GM18511 (cell line): ENCODE measurements around the gene FOXJ3.
"Not testable (repeated sequence)": the region's sequence is repeated elsewhere in the genome, so short reads cannot be mapped to it uniquely, and the experiment has no call there.

Experiments used
- ATAC-seq: cut with Tn5 transposase; IDR thresholded peaks from one replicate; pipeline ENCODE4 v1.9.1; 2021; ENCODE audit warnings: mild to moderate bottlenecking, moderate library complexity; ENCODE audit not compliant: unreplicated experiment

FOXJ3 gene

GRCh38 chr1:42259059-42259738, 75.8 kb downstream of the FOXJ3 start:
- ATAC-seq: peak; percentile 60

- peak; percentile 48 for ATAC-seq
Observed at GRCh38 chr1:42258218-42258617, 76.8 kb downstream of the FOXJ3 start.

GRCh38 chr1:42251042-42251441, 84.0 kb downstream of the FOXJ3 start:
- ATAC-seq: no peak

GRCh38 chr1:42250164-42250563, 84.9 kb downstream of the FOXJ3 start:
- ATAC-seq: no peak

- ATAC-seq: no peak
Observed at GRCh38 chr1:42240966-42241755, 93.9 kb downstream of the FOXJ3 start.

GRCh38 chr1:42239555-42239954, 95.5 kb downstream of the FOXJ3 start:
- no peak for ATAC-seq

GRCh38 chr1:42239041-42239440, 96.0 kb downstream of the FOXJ3 start:
- no peak for ATAC-seq

GRCh38 chr1:42231253-42231652, 103.8 kb downstream of the FOXJ3 start:
- no peak for ATAC-seq

- no peak for ATAC-seq
Observed at GRCh38 chr1:42228938-42229337, 106.1 kb downstream of the FOXJ3 start.

- no peak for ATAC-seq
Observed at GRCh38 chr1:42223036-42223435, 112.0 kb downstream of the FOXJ3 start.

GRCh38 chr1:42221952-42222606, 113.0 kb downstream of the FOXJ3 start:
- no peak for ATAC-seq

GRCh38 chr1:42221456-42221855, 113.6 kb downstream of the FOXJ3 start:
- ATAC-seq: no peak

- ATAC-seq: no peak
Observed at GRCh38 chr1:42219627-42220026, 115.4 kb downstream of the FOXJ3 start.

GRCh38 chr1:42214447-42214871, 120.6 kb downstream of the FOXJ3 start:
- no peak for ATAC-seq

GRCh38 chr1:42211224-42211623, 123.8 kb downstream of the FOXJ3 start:
- ATAC-seq: no peak

- ATAC-seq: no peak
Observed at GRCh38 chr1:42210421-42211133, 124.5 kb downstream of the FOXJ3 start.

GRCh38 chr1:42209526-42210251, 125.3 kb downstream of the FOXJ3 start:
- no peak for ATAC-seq

GRCh38 chr1:42206930-42207329, 128.1 kb downstream of the FOXJ3 start:
- not testable (repeated sequence) for ATAC-seq

GRCh38 chr1:42206164-42206563, 128.9 kb downstream of the FOXJ3 start:
- no peak for ATAC-seq

GRCh38 chr1:42201986-42202385, 133.0 kb downstream of the FOXJ3 start:
- ATAC-seq: no peak

GRCh38 chr1:42198251-42198650, 136.8 kb downstream of the FOXJ3 start:
- no peak for ATAC-seq
